ENCODE data around the gene PLCB3. TPM values are rescaled to one million over a fixed set of nuclear protein-coding genes. Genes with fewer than 3 reads are reported as not detected.

Gene PLCB3
- total RNA-seq, 1 experiment from 2014 or later, result 41.2 TPM

- ATAC-seq, result no peak
- Histone ChIP-seq H3K27ac (ENCODE audit: low read length) (peak overlapping the region; percentile 48; the same call in 1 of the 2 replicates), H3K4me3 (ENCODE audit: low read depth in 2 of 2, low read length in 2 of 2) (no peak overlapping the region), H3K36me3 (ENCODE audit: control insufficient read depth, insufficient read depth, low read length) (no peaks in the 10 kb centered on the region; the same call in 1 of the 2 replicates), H3K9me3 (ENCODE audit: control insufficient read depth, insufficient read depth, low read depth, low read length) (no peaks in the 10 kb centered on the region), H3K4me1 (ENCODE audit: control insufficient read depth, insufficient read depth, low read length) (peaks cover 44% of the 10 kb centered on the region), H3K27me3 (ENCODE audit: control insufficient read depth, insufficient read depth, low read length) (no peaks in the 10 kb centered on the region)
- intact Hi-C loops (cut with micrococcal nuclease; ENCODE audit: unreplicated experiment) (no loop called here), in situ Hi-C loops (cut with HindIII; ENCODE audit: low pct_unique_long_range_greater_than_20kb, low sequenced_read_pairs) (no loop called here)
- no peak for TF ChIP-seq TCF7L2 (IDR thresholded peaks at IDR 0.05; ENCODE audit: low read depth, low read length)
- TF ChIP-seq CTCF (IDR thresholded peaks at IDR 0.05), result no peak
- no peak for TF ChIP-seq REST (IDR thresholded peaks at IDR 0.05; ENCODE audit: insufficient read depth in 1 of 2, low read depth in 2 of 2, low read length in 1 of 2)
- no peak for TF ChIP-seq POLR2AphosphoS5 (IDR thresholded peaks at IDR 0.05; ENCODE audit: low read depth, low read length)
- TF ChIP-seq SIN3A (IDR thresholded peaks at IDR 0.05; ENCODE audit: borderline replicate concordance, insufficient read depth, low read depth, low read length), result no peak
- CTCF ChIA-PET, result no interaction called here
- BruUV-seq (replicated peaks), result TSS peak; percentile 80
- POLR2A ChIA-PET, result no interaction called here
- DNase-seq (ENCODE audit: low read depth, low spot score), result no peak
Observed at GRCh38 chr11:64232967-64233315, 18.4 kb upstream of the PLCB3 start.

GRCh38 chr11:64233913-64234586 lies 17.3 kb upstream of the PLCB3 start, which contains the start of gene VEGFB:
VEGFB (plus strand) TSS chr11:64234584; CDS start chr11:64234834, 250 bp downstream.
- Histone ChIP-seq H3K36me3 (ENCODE audit: control insufficient read depth, insufficient read depth, low read length) (no peaks in the 10 kb centered on the region; the same call in 1 of the 2 replicates), H3K4me1 (ENCODE audit: control insufficient read depth, insufficient read depth, low read length) (peaks cover 41% of the 10 kb centered on the region), H3K27me3 (ENCODE audit: control insufficient read depth, insufficient read depth, low read length) (no peaks in the 10 kb centered on the region), H3K27ac (ENCODE audit: low read length) (peak within 1 kb of the TSS; percentile 70), H3K4me3 (ENCODE audit: low read depth in 2 of 2, low read length in 2 of 2) (peak within 1 kb of the TSS; percentile 61 to 75), H3K9me3 (ENCODE audit: control insufficient read depth, insufficient read depth, low read depth, low read length) (no peaks in the 10 kb centered on the region)
- ATAC-seq, result peak; percentile 75
- BruUV-seq (replicated peaks), result no TSS peak
- TF ChIP-seq SIN3A (IDR thresholded peaks at IDR 0.05; ENCODE audit: borderline replicate concordance, insufficient read depth, low read depth, low read length) (peak; percentile 39; the same call in 1 of the 2 replicates), TCF7L2 (IDR thresholded peaks at IDR 0.05; ENCODE audit: low read depth, low read length) (no peak; the same call in 1 of the 2 replicates)
- DNase-seq (ENCODE audit: low read depth, low spot score), result no peak
- intact Hi-C loops (cut with micrococcal nuclease; ENCODE audit: unreplicated experiment) (no loop called here), in situ Hi-C loops (cut with HindIII; ENCODE audit: low pct_unique_long_range_greater_than_20kb, low sequenced_read_pairs) (no loop called here)
- ChIA-PET CTCF (no interaction called here), POLR2A (interaction anchor here (0.6 kb wide), 1 partner anchor 84 kb away, joined by 6 read pairs; no protein-coding TSS in a partner anchor)

All from Panc1 (cell line).